ENCODE results near the gene PGM5.

The PGM5 gene

DNA sequence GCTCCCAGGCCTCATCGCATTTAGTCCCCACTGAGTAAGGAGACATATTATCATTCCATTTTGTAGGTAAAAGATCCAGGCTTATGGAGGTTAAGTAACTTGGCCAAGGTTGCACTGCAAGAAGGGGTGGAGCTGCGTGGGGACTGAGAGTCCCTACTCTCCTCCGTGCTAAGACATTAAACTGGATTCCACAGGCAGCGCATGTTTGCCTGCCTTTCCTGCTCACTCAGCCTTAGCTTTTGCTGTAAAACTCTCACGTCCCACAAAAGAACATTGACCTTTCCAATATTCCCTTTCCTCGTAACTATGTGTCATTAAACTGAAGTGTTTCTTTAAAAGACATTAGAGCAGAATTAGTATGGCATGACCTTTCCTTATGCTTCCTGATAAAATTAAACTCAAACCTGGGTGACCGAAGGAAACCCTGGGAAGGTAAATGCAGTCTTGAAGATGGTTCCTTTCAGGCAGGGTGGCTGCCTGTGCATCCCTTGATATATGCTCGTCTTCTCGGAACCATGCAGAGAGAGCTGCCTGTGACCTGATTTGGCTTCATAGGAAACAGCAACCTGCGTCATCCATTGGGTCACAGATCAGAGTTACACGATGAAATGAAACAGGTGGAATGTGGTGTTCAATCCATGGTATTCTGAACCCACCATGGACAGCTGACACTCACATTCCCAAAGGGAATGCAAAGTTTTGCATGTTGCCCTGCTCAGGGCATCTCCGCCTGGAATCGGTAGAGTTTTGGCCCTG, 98.3 kb downstream of the PGM5 start (continued):
- no peak for TF ChIP-seq ZBTB20 (tag by site-specific recombination; IDR thresholded peaks at IDR 0.05)
- TF ChIP-seq YY1 (tag by site-specific recombination; IDR thresholded peaks at IDR 0.05): no peak
- no peak for TF ChIP-seq ZNF24 (tag by site-specific recombination; IDR thresholded peaks at IDR 0.05)
- TF ChIP-seq, protein P1, sequence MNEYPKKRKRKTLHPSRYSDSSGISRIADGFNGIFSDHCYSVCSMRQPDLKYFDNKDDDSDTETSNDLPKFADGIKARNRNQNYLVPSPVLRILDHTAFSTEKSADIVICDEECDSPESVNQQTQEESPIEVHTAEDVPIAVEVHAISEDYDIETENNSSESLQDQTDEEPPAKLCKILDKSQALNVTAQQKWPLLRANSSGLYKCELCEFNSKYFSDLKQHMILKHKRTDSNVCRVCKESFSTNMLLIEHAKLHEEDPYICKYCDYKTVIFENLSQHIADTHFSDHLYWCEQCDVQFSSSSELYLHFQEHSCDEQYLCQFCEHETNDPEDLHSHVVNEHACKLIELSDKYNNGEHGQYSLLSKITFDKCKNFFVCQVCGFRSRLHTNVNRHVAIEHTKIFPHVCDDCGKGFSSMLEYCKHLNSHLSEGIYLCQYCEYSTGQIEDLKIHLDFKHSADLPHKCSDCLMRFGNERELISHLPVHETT (tag by site-specific recombination; IDR thresholded peaks at IDR 0.05): no peak
- no peak for TF ChIP-seq ZNF433 (tag by site-specific recombination; IDR thresholded peaks at IDR 0.05; ENCODE audit: low read depth)
- no peak for TF ChIP-seq HOXC10 (CRISPR knock-in tag; IDR thresholded peaks at IDR 0.05)
- TF ChIP-seq, protein P2, sequence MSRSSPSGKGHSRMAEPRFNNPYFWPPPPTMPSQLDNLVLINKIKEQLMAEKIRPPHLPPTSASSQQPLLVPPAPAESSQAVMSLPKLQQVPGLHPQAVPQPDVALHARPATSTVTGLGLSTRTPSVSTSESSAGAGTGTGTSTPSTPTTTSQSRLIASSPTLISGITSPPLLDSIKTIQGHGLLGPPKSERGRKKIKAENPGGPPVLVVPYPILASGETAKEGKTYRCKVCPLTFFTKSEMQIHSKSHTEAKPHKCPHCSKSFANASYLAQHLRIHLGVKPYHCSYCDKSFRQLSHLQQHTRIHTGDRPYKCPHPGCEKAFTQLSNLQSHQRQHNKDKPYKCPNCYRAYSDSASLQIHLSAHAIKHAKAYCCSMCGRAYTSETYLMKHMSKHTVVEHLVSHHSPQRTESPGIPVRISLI (tag by site-specific recombination; IDR thresholded peaks at IDR 0.05): no peak
- no peak for TF ChIP-seq ZNF202 (tag by site-specific recombination; IDR thresholded peaks at IDR 0.05; ENCODE audit: borderline replicate concordance)

DNA sequence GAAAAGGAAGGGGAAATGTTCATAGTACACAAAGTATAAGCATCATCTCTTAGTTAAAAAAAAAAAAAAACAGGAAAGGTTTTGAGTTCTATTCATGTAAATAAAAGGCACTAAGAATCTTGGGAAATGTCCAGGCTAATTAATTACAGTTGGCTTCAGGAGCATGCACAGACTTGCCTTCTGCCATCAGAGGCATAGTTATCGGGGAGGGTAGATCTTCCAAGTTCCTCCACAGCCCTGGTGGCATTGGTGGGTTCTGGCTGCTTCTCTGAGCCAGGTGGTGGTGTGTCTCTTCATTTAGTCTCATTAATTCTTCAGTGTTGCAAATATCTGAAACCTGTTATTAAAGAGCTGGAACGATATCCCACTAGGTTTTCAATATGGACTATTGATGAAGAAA, 99.0 kb downstream of the PGM5 start:
- no peaks in the 10 kb centered on the region for H3K9me3 ChIP-seq (ENCODE audit: control insufficient read depth, insufficient read depth, low read depth, low read length)
- TF ChIP-seq, protein P3, sequence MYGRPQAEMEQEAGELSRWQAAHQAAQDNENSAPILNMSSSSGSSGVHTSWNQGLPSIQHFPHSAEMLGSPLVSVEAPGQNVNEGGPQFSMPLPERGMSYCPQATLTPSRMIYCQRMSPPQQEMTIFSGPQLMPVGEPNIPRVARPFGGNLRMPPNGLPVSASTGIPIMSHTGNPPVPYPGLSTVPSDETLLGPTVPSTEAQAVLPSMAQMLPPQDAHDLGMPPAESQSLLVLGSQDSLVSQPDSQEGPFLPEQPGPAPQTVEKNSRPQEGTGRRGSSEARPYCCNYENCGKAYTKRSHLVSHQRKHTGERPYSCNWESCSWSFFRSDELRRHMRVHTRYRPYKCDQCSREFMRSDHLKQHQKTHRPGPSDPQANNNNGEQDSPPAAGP (tag by site-specific recombination; IDR thresholded peaks at IDR 0.05): no peak
- TF ChIP-seq WT1 (tag by site-specific recombination; IDR thresholded peaks at IDR 0.05) (no peak), OSR2 (tag by site-specific recombination; IDR thresholded peaks at IDR 0.05) (no peak), ZXDB (tag by site-specific recombination; IDR thresholded peaks at IDR 0.05) (no peak), ZNF23 (tag by site-specific recombination; IDR thresholded peaks at IDR 0.05; ENCODE audit: borderline replicate concordance) (no peak), ZNF707 (tag by site-specific recombination; IDR thresholded peaks at IDR 0.05) (no peak), ZNF501 (tag by site-specific recombination; IDR thresholded peaks at IDR 0.05) (no peak), GLIS2 (tag by site-specific recombination; IDR thresholded peaks at IDR 0.05) (no peak), ZNF341 (tag by site-specific recombination; IDR thresholded peaks at IDR 0.05; ENCODE audit: low read depth) (no peak), HOXA7 (CRISPR knock-in tag; IDR thresholded peaks at IDR 0.05; ENCODE audit: borderline replicate concordance) (no peak)
- TF ChIP-seq, protein P4, sequence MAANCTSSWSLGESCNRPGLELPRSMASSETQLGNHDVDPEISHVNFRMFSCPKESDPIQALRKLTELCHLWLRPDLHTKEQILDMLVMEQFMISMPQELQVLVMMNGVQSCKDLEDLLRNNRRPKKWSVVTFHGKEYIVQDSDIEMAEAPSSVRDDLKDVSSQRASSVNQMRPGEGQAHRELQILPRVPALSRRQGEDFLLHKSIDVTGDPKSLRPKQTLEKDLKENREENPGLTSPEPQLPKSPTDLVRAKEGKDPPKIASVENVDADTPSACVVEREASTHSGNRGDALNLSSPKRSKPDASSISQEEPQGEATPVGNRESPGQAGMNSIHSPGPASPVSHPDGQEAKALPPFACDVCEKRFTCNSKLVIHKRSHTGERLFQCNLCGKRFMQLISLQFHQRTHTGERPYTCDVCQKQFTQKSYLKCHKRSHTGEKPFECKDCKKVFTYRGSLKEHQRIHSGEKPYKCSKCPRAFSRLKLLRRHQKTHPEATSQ (tag by site-specific recombination; IDR thresholded peaks at IDR 0.05): no peak
- TF ChIP-seq, protein P5, sequence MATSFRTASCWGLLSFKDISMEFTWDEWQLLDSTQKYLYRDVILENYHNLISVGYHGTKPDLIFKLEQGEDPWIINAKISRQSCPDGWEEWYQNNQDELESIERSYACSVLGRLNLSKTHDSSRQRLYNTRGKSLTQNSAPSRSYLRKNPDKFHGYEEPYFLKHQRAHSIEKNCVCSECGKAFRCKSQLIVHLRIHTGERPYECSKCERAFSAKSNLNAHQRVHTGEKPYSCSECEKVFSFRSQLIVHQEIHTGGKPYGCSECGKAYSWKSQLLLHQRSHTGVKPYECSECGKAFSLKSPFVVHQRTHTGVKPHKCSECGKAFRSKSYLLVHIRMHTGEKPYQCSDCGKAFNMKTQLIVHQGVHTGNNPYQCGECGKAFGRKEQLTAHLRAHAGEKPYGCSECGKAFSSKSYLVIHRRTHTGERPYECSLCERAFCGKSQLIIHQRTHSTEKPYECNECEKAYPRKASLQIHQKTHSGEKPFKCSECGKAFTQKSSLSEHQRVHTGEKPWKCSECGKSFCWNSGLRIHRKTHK (tag by site-specific recombination; IDR thresholded peaks at IDR 0.05): no peak
- TF ChIP-seq, protein P2 (tag by site-specific recombination; IDR thresholded peaks at IDR 0.05): no peak
- TF ChIP-seq, protein P6, sequence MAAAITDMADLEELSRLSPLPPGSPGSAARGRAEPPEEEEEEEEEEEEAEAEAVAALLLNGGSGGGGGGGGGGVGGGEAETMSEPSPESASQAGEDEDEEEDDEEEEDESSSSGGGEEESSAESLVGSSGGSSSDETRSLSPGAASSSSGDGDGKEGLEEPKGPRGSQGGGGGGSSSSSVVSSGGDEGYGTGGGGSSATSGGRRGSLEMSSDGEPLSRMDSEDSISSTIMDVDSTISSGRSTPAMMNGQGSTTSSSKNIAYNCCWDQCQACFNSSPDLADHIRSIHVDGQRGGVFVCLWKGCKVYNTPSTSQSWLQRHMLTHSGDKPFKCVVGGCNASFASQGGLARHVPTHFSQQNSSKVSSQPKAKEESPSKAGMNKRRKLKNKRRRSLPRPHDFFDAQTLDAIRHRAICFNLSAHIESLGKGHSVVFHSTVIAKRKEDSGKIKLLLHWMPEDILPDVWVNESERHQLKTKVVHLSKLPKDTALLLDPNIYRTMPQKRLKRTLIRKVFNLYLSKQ (tag by site-specific recombination; IDR thresholded peaks at IDR 0.05; ENCODE audit: borderline replicate concordance): no peak
- no peak overlapping the region for H3K4me3 ChIP-seq (ENCODE audit: low read depth, low read length)
- no peaks in the 10 kb centered on the region for H3K4me1 ChIP-seq (ENCODE audit: control insufficient read depth, insufficient read depth, low read length)
- no peak overlapping the region for H3K27ac ChIP-seq (ENCODE audit: extremely low read depth, low read depth, low read length)
- POLR2A ChIA-PET: no interaction called here
- no peaks in the 10 kb centered on the region for H3K36me3 ChIP-seq (ENCODE audit: control insufficient read depth in 2 of 2, insufficient read depth in 1 of 2, low read length in 2 of 2)
- CTCF ChIA-PET: interaction anchor here (0.7 kb wide), 1 partner anchor 89 kb away, joined by 3 read pairs; no protein-coding TSS in a partner anchor
